ENCODE measurements around the gene RPS18. TPM values are rescaled to one million over a fixed set of nuclear protein-coding genes. Genes with fewer than 3 reads are reported as not detected.

The RPS18 gene
- polyA plus RNA-seq, 3 donors, result 2,430 to 3,295 (median 2,894) TPM

- no peaks in the 10 kb centered on the region for H3K9me3 Mint-ChIP-seq
- H3K4me3 Mint-ChIP-seq, result no peak overlapping the region
- no peak overlapping the region for H3K9ac ChIP-seq (ENCODE audit: insufficient read depth, low read length, poor library complexity, severe bottlenecking)
- peaks cover 4% of the 10 kb centered on the region for H3K79me2 ChIP-seq (ENCODE audit: insufficient read depth, low read length)
- peaks cover 23 to 36% of the 10 kb centered on the region in 2 donors for H3K36me3 Mint-ChIP-seq
- H2AFZ ChIP-seq (ENCODE audit: insufficient read depth, low read depth, low read length, poor library complexity, severe bottlenecking), result no peak overlapping the region
- DNase-seq, result no peak
- H3K4me2 ChIP-seq (replicated peaks; ENCODE audit: extremely low read depth, low read length, poor library complexity, severe bottlenecking), result no peak overlapping the region
- H3K27me3 ChIP-seq (ENCODE audit: control insufficient read depth in 2 of 2, insufficient read depth in 2 of 2, low read length in 2 of 2), result no peaks in the 10 kb centered on the region
- peaks cover 31% of the 10 kb centered on the region for H3K4me1 Mint-ChIP-seq
- no peak overlapping the region for H3K27ac ChIP-seq (ENCODE audit: low read depth in 1 of 2, low read length in 2 of 2)
- H3K4me3 ChIP-seq (replicated peaks in 1 of 3; ENCODE audit: low read depth in 2 of 3, low read length in 3 of 3), result no peak overlapping the region
- no peaks in the 10 kb centered on the region for H4K20me1 ChIP-seq (ENCODE audit: insufficient read depth, low read length)
- intact Hi-C loops (cut with micrococcal nuclease), result no loop called here
- no peaks in the 10 kb centered on the region for H3K9me3 ChIP-seq (replicated peaks in 1 of 2; ENCODE audit: control insufficient read depth in 1 of 2, insufficient read depth in 1 of 2, low read length in 2 of 2)
- no peak overlapping the region for H3K27ac Mint-ChIP-seq
- no peak for TF ChIP-seq CTCF (IDR thresholded peaks at IDR 0.05)
- peaks cover under 1 to 3% (median 2%) of the 10 kb centered on the region in 3 donors for H3K27me3 Mint-ChIP-seq (ENCODE audit: low read depth in 3 of 3)
- H3K4me1 ChIP-seq (ENCODE audit: control insufficient read depth in 1 of 2, insufficient read depth in 2 of 2, low read length in 2 of 2), result peaks cover 23 to 28% of the 10 kb centered on the region in 2 donors
- peaks cover 19 to 29% of the 10 kb centered on the region in 2 donors for H3K36me3 ChIP-seq (replicated peaks in 1 of 2; ENCODE audit: control insufficient read depth in 1 of 2, insufficient read depth in 2 of 2, low read length in 2 of 2)
Measured at GRCh38 chr6:33252759-33253158, 19.1 kb upstream of the RPS18 start.

DNA sequence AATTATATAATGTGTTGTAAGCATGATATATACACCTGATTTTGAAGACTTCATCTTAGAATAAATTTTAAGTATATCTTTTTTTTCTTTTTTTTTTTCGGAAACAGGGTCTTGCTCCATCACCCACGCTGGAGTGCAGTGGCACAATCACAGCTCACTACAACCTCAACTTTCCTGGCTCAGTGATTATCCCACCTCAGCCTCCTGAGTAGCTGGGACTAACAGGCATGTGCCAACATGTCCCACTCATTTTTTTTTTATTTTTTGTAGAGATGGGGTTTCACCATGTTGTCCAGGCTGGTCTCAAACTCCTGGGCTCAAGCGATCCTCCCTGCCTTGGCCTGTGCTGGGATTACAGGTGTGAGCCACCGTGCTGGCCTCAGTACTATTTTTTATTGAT, 17.3 kb upstream of the RPS18 start:
- WGBS (ENCODE audit: insufficient coverage), result 100% methylated on average over 1 of the region's 4 CpGs
- TF ChIP-seq CTCF (IDR thresholded peaks at IDR 0.05), result no peak
- H3K4me3 Mint-ChIP-seq, result no peak overlapping the region

More for the DNA sequence above, 17.3 kb upstream of the RPS18 start:
- Mint-ChIP-seq H3K36me3 (peaks cover 34 to 53% of the 10 kb centered on the region in 2 donors), H3K9me3 (no peaks in the 10 kb centered on the region), H3K27ac (peak overlapping the region in 1 of 7 donors; percentile 4), H3K27me3 (ENCODE audit: low read depth in 3 of 3) (peaks cover 0 to 2% (median 0%) of the 10 kb centered on the region in 3 donors), H3K4me1 (peaks cover 17% of the 10 kb centered on the region)
- H3K9ac ChIP-seq (ENCODE audit: insufficient read depth, low read length, poor library complexity, severe bottlenecking), result no peak overlapping the region
- peaks cover 29 to 46% of the 10 kb centered on the region in 2 donors for H3K36me3 ChIP-seq (replicated peaks in 1 of 2; ENCODE audit: control insufficient read depth in 1 of 2, insufficient read depth in 2 of 2, low read length in 2 of 2)
- no peaks in the 10 kb centered on the region for H3K9me3 ChIP-seq (replicated peaks in 1 of 2; ENCODE audit: control insufficient read depth in 1 of 2, insufficient read depth in 1 of 2, low read length in 2 of 2)
- DNase-seq, result no peak
- H4K20me1 ChIP-seq (ENCODE audit: insufficient read depth, low read length), result no peaks in the 10 kb centered on the region
- H3K4me3 ChIP-seq (replicated peaks in 1 of 3; ENCODE audit: low read depth in 2 of 3, low read length in 3 of 3), result no peak overlapping the region
- H3K4me2 ChIP-seq (replicated peaks; ENCODE audit: extremely low read depth, low read length, poor library complexity, severe bottlenecking), result no peak overlapping the region
- no peak overlapping the region for H3K27ac ChIP-seq (ENCODE audit: low read depth in 1 of 2, low read length in 2 of 2)
- H3K27me3 ChIP-seq (ENCODE audit: control insufficient read depth in 2 of 2, insufficient read depth in 2 of 2, low read length in 2 of 2), result no peaks in the 10 kb centered on the region
- H2AFZ ChIP-seq (ENCODE audit: insufficient read depth, low read depth, low read length, poor library complexity, severe bottlenecking), result no peak overlapping the region
- H3K4me1 ChIP-seq (ENCODE audit: control insufficient read depth in 1 of 2, insufficient read depth in 2 of 2, low read length in 2 of 2), result peaks cover 9 to 13% of the 10 kb centered on the region in 2 donors
- H3K79me2 ChIP-seq (ENCODE audit: insufficient read depth, low read length), result peaks cover 4% of the 10 kb centered on the region
- intact Hi-C loops (cut with micrococcal nuclease), result no loop called here
